Suppressor macrophage (primary cell): ENCODE results near the gene MLC1.

ENCODE experiments used
- DNase-seq, 4 experiments: peaks; one replicate each; pipeline ENCODE4 v3.0.0-alpha.2; 2020 to 2022

Gene MLC1

DNA sequence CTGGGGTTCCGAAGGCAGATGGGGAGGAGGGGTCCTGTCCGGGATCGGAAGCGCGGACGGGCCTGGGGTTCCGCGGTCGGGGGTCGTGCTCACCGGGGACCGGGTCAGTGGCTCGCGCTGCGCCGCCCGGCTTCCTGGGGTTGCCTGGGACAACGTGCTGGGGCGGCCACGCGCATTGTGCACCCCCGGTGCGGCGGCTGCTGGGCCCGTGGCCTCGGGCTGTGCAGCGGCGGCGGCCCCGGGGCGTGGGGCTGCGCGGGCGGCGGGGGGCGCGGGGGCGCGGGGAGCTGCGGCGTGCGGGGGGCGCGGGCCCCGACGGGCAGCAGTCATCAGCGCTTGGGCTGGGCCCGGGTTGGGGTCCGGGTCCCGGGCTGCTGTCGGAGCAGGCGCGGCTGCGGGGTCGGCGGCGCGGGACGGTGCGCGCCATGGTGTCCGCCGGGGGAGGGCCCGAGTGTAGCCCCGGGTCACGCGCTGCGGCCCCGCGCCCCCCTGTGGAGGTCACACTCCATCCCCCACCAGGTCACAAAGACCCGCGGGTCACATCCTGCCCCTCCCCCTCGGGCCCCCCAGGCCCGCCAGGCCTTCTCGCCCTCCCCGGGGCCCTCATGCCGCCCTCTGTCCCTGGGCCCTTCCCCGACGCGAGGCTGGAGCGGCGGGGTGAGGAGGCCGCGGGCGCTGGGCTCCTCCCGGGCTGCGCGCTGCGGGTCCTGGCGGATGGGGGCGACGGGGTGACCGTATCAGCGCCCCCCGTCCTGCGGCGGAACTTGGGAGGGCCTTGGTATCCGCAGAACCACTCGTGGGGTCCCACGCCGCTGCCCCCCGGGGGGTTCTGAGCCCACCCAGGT lies 26.9 kb downstream of the MLC1 start, which contains the start of gene TTLL8:
Gene TTLL8 (minus strand): TSS at position 238 of the 845 bp plus-strand sequence.
- DNase-seq = peak in 1 of 4 experiments; percentile 20

DNA sequence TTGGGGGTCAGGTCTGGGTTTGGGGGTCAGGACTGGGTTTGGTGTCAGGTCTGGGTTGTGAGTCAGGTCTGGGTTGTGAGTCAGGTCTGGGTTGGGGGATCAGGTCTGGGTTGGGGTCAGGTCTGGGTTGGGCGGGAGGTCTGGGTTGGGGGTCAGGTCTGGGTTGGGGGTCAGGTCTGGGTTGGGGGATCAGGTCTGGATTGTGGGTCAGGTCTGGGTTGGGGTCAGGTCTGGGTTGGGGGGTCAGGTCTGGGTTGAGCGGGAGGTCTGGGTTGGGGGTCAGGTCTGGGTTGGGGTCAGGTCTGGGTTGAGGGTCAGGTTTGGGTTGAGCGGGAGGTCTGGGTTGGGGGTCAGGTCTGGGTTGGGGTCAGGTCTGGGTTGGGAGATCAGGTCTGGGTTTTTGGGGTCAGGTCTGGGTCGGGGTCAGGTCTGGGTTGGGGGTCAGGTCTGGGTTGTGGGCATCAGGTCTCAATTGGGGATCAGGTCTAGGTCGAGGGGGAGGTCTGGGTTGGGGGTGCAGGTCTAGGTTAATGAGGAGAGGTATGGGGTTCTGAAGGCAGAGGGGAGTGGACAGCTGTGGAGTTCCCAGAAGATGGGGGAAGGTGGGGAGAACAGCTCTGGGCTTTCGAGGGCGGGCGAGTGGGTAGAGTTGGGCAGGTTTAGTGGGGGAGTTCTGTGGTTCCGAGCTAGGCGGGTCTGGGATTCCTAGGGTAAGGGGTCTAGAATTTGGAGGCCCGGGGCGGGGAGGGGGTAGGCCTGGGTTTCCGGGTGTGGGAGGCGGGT lies 27.8 kb downstream of the MLC1 start:
- DNase-seq = no peak

DNA sequence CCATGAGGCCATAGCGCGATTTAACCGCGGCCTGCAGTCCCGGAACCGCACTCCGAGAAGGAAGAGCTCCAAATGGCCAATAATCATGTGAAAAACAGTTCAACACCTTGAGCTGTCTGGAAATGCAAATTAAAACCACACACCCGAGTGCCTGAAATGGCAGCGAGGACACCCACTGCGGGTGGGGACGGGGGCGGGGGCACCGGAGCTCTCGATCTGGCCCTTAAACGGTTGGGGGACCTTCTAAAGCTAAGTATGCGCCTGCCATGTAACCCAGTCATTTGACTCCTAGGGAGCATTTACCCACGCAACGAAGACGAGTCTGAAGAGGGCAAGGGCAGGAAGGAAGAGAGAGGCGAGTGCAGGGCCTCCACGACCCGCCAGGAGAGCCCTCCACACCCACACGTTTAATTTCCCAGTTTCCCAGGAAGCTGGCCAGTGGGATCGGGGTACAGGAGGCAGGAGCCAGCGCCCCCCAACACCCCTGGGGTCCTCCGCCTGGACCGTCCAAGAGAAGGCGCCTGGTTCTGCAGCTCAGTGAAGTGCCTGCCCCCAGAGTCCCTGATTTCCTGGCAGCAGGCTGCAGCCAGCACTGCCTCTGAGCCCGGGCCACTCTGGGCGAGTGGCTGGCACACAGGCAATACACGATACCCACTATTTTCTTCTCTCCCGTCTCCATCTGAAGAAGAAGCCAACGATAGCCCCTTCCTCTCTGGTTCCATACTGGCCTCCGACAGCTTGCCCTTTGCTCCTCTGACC lies 28.8 kb downstream of the MLC1 start:
- no peak for DNase-seq

DNA sequence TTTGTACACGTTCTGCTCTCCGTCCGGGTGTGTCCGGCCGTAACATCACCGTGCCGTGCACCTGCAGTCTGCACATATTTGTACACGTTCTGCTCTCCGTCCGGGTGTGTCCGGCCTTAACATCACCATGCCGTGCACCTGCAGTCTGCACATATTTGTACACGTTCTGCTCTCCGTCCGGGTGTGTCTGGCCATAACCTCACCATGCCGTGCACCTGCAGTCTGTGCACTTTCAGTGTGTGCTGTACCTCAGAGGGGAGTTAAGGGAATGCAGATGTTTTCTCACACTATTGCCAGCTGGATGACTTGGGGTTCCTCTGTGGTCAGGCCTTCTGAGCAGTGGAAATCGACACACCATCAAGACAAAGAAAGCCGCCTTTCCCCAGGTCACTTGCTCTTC lies 31.4 kb downstream of the MLC1 start:
- DNase-seq = no peak

DNA sequence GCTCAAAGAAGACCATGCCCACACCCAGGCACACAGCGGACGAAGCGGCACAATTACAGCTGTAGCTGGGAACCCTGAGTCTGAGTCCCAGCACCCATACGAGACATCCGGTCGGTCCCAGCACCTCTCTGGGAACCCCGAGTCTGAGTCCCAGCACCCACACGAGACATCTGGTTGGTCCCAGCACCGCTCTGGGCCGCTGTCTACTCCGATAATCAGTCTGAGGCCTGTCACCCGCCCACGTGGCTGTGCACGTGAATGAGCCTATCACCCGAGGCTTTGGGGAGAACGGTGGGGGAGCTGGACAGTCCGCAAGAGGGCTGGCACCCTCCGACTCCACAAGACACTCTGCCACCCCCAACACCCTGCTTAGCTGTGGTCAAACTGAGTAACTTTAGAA lies 33.3 kb downstream of the MLC1 start:
- peak in 1 of 4 experiments; percentile 1 for DNase-seq

DNA sequence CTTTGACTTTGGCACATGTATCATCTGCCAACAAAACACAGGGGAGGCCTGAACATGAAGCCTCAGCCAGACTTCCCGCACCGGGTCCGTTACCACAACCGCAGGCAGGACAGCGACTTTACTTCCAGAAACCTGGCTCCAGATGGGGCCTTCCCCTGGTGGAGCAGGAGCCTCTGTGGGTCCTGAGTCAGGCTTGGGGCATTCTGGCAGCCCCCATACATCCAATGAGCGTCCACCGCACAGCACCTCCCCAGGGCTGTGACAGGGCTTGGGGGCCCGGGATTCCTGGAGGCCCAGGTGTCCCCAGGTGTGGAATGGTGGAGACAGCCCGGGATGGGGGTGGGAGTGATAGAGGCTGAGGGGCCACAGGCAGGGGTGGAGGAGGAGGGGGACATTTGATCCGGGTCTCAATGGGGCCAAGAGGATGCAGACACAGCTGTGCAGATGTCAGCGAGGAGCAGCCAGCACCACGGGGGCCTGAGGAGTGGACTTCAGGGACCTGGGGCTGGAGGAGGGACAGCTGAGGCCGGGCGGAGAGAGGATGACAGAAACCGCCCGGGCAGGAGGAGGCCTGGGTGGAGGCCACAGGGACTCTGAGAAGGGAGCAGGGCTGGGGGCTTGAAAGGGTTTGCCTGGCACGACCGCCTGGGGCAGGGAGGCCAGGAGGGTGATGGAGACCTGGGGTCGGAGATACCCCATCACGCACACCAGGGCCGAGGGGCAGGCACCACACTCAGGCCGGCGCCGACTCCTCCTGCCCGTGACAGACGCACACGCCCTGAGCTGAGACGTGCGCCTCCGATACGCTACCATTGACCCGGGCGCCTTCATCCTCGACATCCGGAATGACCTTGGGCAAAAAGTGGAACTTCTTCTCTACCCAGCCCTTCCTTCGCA lies 35.7 kb downstream of the MLC1 start:
- no peak for DNase-seq

DNA sequence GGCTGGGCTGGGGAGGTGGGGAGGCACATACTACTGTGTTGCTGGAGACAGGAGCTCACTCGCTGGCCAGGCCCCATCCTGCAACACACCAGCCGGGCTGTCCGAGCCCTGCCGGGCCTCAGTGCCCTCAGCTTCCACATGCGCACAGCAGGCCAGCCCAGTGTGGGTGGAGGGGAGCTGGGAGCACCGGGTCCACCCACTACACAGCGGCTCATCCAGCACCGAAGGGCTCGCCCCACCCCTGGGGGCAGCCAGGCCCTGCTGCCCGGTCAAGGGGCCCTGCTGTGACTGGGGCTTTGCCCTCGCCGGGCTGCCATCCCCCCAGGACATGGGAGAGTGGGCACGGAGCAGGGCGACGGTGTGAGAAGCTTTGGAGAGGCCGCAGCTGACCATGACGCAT lies 36.4 kb downstream of the MLC1 start:
- no peak for DNase-seq

DNA sequence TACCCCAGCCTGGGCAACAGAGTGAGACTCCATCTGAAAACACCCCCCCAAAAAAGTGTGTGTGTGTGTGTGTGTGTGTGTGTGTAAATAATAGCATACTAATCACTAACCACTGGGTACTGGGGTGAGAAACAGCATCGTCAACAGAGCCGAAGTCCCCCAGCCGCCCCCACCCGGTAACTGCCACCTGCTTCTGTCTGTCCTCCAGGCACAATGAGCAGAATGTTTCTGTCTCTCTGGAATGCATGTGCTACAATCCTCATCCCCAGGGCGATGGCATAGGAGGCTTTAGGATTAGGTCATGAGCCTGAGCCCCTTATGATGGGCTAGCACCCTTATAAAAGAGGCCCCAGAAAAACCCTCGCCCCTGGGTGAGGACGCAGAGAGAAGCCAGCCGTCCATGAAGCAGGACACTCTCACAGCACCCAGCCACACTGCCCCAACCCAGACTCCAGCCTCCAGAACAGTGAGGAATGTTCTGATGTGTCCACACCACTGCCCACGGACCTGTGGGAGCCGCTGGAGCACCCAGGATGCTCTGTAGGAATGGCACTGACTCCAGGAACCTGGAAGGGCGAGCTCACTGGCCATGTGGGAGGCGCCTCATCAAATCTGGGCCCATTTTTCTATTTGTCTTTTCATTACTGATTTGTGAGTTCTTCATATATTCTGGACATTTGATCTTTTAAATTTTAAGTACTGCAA lies 37.0 kb downstream of the MLC1 start:
- no peak for DNase-seq

DNA sequence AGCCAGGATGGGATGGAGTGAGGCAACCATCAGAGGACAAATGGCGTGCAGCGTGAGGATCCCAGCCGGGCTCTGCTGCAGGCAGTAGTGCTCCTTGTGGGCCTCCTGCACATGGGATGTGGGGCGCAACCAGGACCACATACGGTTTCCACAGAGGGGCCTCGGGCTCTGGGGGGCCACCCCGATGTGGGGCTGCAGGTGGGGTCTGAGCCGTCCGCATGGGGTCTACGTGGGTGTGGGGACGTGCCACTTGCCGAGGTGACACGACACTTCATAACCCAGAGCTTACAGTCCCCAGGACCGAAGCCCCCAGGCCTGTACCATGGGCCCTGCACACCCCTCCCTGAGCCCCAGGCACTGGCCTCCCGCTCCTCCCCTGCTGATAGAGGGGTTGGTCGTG lies 37.9 kb downstream of the MLC1 start:
- DNase-seq = no peak

DNA sequence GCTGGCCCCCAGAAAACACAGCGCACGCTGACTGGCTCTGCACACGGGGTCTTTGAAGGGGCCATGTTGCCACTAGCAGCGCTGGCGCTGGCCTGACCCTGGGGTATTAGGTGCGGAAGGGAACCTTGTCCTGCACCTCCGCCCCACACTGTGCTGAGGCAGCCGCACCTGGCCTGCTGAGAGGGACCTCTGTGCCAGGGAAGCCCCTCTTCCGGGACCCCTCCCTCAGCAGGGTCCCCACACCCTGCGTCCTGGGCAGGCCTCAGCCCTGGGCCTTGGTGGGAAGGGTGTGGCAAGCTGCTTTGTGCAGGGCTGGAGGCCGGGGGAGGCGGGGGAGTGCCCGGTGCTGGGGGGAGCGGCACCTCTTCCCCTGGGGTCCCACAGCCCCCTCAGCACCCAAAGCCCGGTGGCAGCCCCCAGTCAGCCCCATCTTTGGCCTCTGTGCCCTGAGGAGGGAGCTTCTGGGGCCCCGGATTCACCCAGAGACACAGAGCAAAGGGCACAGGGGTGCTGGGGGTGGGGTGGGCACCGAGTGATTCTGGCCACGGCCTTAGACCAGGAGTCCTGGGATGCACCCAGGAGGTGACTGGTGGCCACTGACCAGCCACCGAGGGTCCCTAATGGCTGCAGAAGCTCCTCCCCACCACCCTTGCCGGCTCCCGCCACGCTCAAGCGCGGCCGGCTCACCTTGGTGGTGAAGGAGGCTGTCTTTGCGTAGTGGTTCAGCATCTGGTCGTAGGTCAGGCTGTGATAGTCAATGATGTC lies 38.6 kb downstream of the MLC1 start:
- DNase-seq = no peak

DNA sequence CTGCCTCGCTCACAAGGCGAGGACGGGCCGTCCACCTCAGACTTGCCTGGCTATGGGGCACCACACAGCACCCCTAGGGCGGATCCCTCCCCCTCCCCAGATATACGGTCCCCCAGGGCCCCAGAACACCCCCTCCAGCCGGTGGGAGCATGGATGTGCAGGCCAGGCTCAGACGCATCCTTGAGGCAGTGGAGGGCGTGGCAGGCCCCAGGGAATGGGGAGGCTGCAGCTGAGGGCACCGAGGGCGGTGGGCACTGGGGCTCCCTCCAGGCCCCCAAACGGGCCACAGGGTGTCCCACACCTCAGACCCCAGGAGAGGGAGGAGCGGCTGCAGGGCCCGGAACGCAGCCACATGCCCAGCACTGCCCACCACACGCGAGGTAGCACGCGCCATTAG lies 39.2 kb downstream of the MLC1 start:
- DNase-seq = no peak

DNA sequence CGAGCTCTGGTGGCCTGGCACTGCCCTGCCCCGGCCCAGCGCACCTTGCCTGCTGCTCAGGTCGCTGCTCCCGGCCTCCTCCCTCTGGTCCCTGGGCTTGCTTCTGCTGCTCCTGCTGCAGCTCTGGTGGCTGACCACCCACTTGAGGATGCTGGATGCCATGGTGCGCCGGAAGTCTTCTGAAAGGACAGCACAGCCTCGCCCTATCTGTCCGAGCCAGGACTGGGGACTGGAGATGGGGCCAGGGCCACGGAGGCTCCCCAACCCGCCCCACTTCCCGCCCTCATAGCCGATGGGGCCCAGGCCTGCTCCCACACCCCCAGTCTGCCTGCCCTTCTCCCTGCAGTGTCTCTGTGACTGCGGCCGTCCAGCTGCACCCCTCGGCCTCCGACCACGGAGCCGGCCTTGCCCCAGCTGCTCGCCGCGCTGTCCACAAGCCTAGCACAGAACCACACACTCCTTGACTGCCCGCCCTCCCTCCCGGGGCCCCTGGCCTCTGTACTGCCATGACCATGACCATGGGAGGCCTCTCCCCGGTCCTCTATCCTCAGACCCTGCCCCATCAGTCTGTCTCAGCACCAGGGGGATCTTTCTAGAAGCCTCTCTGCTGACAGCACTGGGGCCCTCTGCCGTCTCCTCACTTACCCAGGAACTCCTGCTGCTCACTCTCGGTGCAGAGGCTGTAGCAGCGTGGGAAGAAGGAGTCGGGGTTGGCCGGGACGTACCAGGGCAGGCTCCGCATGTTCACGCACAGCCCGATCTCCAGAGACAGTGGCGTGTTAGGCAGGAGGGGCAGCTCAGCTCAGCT lies 39.8 kb downstream of the MLC1 start:
- DNase-seq = no peak

DNA sequence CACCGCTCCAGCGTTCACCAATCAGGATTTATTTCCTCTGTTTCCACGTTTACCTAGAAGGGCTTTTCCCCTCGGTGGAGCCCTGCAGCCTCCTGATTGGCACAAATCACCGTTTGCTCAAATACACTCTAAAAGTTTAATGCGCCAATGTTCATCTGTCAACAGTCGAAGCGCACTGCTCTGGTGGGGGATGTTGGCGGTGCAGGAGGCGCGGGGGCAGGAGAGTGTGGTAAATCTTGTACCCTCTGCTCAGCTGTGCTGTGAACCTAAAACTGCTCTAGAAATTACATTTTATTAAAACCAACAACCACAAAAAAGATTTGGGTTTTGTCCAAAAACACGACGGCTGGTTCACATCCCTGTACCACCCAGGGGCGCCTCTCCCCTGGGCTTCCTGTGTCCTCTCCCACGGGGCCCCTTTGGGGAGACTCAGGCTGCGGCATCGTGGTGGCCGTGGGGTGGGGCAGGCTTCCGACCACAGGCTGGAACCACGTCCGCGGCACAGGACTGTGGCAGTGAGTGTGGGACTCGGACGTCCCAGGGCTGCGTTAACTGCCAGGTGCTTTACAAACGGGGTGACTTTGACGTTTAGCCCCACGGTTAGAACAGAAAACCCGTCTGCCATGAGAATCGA lies 40.6 kb downstream of the MLC1 start:
- no peak for DNase-seq

DNA sequence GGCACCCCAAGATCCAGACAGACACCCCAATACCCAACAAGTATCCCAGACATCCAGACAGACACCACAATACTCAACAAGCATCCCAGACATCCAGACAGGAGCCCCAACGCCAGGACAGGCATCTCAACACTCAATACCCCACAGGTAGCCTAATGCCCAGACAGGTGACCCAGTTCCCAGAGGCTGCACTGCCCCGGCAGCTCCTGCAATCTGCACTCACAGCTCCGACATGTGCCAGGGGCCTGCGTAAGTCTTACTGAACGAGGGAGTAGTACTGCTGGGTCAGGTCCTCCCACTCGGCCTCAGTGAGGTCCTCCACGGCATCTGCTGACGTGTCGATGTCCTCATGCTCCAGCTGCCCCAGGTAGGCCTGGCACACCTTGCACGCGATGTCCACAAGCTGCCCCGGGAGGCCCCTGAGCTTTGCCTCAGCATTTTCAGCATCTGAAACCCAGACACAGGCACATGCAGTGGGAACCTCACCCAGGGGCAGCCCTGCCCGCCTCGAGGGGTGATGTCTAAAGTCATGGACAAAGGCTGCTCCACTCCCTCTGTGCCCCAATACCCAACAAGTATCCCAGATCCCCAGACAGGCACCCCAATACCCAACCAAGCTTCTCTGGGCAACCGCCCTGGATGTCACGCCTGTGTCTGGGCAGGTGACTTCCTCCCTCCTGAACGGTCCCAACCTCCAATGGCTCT lies 43.7 kb downstream of the MLC1 start:
- DNase-seq = no peak

DNA sequence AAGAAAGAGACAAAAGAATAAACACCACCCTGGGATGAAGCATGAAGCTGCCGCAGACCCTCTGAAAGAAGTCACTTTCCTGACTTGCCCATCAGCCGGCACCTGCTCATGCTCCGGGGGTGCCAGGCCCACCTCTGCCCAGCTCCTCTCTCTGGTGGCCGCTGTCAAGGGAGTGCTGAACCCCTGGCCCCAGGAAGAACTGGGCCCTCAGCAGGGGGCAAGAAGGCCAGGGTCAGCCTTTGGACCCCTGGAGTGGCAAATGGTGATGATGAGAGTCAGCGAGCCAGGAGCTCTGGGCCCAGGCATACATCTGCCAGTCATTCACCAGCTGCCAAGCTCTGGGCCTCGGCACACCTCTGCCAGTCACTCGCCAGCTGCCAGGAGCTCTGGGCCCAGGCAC lies 44.5 kb downstream of the MLC1 start:
- no peak for DNase-seq

DNA sequence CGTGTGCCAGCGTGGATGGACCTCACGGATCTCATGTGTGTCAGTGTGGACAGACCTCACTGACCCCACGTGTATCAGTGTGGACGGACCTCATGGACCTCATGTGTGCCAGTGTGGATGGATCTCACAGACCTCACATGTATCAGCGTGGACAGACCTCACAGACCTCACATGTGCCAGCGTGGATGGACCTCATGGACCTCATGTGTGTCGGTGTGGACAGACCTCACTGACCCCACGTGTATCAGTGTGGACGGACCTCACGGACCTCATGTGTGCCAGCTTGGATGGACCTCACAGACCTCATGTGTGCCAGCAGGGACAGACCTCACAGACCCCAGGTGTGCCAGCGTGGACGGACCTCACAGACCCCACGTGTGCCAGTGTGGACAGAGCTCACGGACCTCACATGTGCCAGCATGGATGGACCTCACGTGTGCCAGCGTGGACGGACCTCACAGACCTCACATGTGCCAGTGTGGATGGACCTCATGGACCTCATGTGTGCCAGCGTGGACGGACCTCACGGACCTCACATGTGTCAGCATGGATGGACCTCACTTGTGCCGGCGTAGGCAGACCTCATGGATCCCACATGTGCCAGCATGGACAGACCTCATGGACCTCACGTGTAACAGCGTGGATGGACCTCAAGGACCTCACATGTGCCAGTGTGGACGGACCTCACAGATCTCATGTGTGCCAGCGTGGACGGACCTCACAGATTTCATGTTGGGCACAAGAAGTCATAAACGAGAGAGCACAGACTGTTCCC lies 45.4 kb downstream of the MLC1 start:
- DNase-seq = no peak

DNA sequence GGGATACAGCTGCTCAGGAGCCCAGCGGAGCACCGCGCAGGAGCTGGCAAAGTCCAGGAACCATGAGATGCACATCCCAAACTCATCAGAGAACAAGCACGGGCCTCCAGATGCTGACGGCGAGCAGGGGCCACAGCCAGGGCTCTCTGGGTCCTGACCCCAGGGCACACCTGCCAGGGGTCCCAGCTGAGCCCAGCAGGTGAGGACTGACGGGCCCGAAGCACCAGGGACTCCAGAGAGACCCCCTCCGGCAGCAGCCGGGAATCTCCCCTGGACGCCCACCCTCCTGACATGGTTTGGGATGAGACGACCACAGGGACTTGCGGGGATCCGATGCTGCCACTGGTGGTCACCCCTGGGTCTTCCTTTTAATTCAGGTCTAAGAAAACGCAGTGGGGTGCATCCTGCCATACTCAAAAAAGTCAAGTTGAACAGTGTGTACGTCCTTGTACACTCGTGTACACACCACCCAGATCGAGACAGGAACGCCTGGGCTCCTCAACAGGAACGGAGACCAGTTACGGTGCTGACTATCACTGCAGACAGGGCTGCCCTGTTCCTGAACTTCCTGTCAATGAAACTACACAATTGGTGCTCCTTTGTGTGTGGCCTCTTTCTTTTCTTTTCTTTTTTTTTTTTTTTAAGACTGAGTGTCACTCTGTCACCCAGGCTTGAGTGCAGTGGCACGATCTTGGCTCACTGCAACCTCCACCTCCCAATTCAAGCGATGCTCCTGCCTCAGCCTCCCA lies 49.1 kb downstream of the MLC1 start:
- DNase-seq = no peak
